GM12801 (cell line): Measurements from ENCODE around the gene ITGA4.

Experiments used
- TF ChIP-seq, protein P1 (sequence below): IDR thresholded peaks from one replicate; pipeline ENCODE4 v1.5.1; 2011; ENCODE audit warnings: control low read depth; ENCODE audit not compliant: insufficient read length; ENCODE audit errors: extremely low read depth

The ITGA4 gene

DNA sequence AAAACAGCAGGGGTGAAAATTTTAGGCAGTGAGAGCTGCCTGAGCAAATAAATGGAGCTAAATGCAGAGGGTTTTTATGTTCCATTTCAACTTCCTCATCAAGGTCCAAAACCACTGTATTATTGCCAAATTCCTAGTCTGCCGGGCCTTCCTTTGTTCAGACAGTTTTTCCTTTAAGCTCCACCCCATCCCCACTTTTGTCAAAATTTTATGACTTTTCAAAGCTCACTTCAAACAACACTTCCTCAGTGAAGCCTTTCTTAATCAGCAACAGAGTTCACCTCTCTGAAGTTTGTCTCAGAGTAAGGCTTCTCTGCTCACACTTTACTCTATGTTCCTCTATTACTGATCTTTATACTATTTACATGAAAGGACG is 118.5 kb downstream of the ITGA4 start:
- TF ChIP-seq, protein P1, sequence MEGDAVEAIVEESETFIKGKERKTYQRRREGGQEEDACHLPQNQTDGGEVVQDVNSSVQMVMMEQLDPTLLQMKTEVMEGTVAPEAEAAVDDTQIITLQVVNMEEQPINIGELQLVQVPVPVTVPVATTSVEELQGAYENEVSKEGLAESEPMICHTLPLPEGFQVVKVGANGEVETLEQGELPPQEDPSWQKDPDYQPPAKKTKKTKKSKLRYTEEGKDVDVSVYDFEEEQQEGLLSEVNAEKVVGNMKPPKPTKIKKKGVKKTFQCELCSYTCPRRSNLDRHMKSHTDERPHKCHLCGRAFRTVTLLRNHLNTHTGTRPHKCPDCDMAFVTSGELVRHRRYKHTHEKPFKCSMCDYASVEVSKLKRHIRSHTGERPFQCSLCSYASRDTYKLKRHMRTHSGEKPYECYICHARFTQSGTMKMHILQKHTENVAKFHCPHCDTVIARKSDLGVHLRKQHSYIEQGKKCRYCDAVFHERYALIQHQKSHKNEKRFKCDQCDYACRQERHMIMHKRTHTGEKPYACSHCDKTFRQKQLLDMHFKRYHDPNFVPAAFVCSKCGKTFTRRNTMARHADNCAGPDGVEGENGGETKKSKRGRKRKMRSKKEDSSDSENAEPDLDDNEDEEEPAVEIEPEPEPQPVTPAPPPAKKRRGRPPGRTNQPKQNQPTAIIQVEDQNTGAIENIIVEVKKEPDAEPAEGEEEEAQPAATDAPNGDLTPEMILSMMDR = no peak

DNA sequence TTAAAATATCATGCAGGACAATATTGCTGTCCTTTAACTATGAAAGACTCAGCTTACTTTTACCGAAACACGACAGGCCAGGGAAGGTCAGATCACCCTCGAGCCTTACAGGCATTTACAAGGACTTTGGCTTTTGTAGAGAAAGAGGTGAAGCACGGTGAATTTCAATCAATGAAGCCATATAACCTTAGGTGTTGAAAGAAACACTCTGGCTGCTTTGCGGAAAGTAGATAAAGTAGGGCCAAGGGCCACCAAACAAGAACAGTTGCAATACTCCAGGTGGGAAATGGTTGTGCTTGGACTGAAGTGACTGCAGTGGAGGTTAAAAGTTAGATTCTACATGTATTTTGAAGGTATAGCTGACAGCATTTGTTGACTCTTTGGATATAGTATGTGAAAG is 119.2 kb downstream of the ITGA4 start:
- TF ChIP-seq, protein P1 = no peak

DNA sequence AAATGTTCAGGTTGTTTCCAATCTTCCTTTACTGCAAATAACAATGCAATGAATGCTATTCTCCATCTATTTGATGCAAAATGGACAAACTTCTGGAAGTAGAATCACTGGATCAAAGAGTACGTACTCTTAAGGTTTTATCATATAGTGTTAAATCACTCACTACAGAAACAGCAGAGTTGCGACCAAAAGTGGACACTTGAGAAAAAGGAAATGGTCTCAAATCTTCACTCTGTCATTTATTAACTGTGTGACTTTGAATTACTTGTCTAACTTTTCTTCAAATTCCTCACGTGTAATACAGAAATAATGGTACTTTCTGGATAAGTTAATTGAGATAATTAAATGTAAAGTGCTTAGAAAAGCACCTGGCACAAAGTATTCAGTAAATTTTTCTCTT is 121.6 kb downstream of the ITGA4 start:
- TF ChIP-seq, protein P1 = no peak

DNA sequence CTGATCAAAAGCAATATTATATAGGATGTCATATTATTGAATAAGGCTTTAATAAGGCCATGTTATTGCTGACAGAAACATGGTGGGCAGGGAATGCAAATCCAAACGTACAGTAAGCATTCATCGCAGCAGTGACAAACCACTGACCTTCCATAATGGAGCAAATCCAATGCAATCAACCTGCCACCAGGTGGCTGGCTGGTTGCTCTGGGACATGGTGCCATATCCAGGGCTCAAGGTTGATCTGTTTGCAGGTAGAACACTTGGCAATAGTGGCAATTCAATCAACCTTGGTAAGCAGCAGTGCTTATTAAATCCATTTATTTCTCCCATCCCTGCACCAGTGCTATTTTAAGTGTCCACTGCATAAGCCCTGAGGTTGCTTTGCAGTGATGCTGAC is 124.3 kb downstream of the ITGA4 start:
- TF ChIP-seq, protein P1 = no peak

DNA sequence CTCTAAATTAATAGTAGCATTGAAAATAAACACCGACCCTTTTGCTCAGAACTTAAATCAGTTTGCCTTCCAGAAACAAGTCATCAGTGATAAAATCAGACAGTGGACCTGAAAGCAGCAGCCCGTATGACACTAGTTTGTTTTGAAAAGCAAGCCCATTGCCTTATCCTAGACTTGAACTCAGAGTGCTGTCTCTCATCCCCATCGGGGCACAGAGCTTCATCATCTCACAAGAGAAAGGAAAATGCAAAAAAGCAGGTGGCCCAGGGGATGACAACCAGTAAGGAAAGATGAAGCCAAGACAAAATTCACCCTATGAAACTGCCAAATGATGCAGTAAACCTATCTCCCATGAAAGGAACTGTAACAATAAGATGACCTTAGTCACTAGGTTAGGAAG is 128.5 kb downstream of the ITGA4 start:
- TF ChIP-seq, protein P1 = no peak
